Caki2 (cell line): Measurements from ENCODE around the gene DNAJC4. TPM values are rescaled to one million over a fixed set of nuclear protein-coding genes. Genes with fewer than 3 reads are reported as not detected.
"Not testable (repeated sequence)": the region's sequence is repeated elsewhere in the genome, so short reads cannot be mapped to it uniquely, and the experiment has no call there.

Experiments used
- DNase-seq: peaks from one replicate; pipeline ENCODE4 v3.0.0-alpha.2; 2015; ENCODE audit warnings: low read depth
- in situ Hi-C: cut with HindIII; loops from 2 replicates; pipeline ENCODE4 v1.10.0; 2016; ENCODE audit warnings: low sequenced_read_pairs, low pct_unique_long_range_greater_than_20kb, mixed read lengths
- total RNA-seq: library from RNA; depleted of rRNA; stranded (reverse); fragments of >200 nt; shearing (Covaris generic); gene quantifications from 2 replicates; pipeline ENCODE4 v1.2.3, GENCODE V29; 2014; ENCODE audit warnings: low replicate concordance

DNAJC4 gene
- total RNA-seq, 1 experiment from 2014 or later = 30.3 TPM

GRCh38 chr11:64239662-64240434, 9.5 kb downstream of the DNAJC4 start:
- in situ Hi-C loops = no loop called here
- DNase-seq = no peak

- DNase-seq = peak; percentile 93
- in situ Hi-C loops = no loop called here
Measured at GRCh38 chr11:64240435-64241240, 10.3 kb downstream of the DNAJC4 start, which contains the start of gene FKBP2. FKBP2 (plus strand) TSS chr11:64241095; CDS start chr11:64242388, 1,293 bp downstream.

- peak; percentile 96 for DNase-seq
- in situ Hi-C loops = no loop called here
Measured at GRCh38 chr11:64241241-64241490, 10.8 kb downstream of the DNAJC4 start.

GRCh38 chr11:64241491-64242374, 11.4 kb downstream of the DNAJC4 start:
- DNase-seq = peak; percentile 39

GRCh38 chr11:64243236-64243854, 13.0 kb downstream of the DNAJC4 start:
- in situ Hi-C loops = no loop called here
- DNase-seq = no peak

More at GRCh38 chr11:64241491-64242374, 11.4 kb downstream of the DNAJC4 start:
- in situ Hi-C loops = no loop called here

- in situ Hi-C loops = no loop called here
- DNase-seq = no peak
Measured at GRCh38 chr11:64244107-64244506, 13.8 kb downstream of the DNAJC4 start.

- DNase-seq = no peak
Measured at GRCh38 chr11:64244966-64245365, 14.6 kb downstream of the DNAJC4 start.

GRCh38 chr11:64245401-64245796, 15.1 kb downstream of the DNAJC4 start:
- in situ Hi-C loops = no loop called here
- DNase-seq = no peak

More at GRCh38 chr11:64244966-64245365, 14.6 kb downstream of the DNAJC4 start:
- in situ Hi-C loops = no loop called here

GRCh38 chr11:64245797-64246620, 15.7 kb downstream of the DNAJC4 start:
- DNase-seq = peak; percentile 82
- in situ Hi-C loops = no loop called here

GRCh38 chr11:64246621-64246870, 16.2 kb downstream of the DNAJC4 start:
- in situ Hi-C loops, DNase-seq: not testable (repeated sequence)

GRCh38 chr11:64246871-64247728, 16.8 kb downstream of the DNAJC4 start, which contains the start of gene PPP1R14B:
PPP1R14B (minus strand) TSS chr11:64246943; CDS start chr11:64246673, 270 bp downstream.
- DNase-seq = peak; percentile 88
- in situ Hi-C loops = no loop called here

GRCh38 chr11:64247729-64248531, 17.6 kb downstream of the DNAJC4 start:
- no peak for DNase-seq
- in situ Hi-C loops = no loop called here

- DNase-seq = no peak
- in situ Hi-C loops = no loop called here
Measured at GRCh38 chr11:64248578-64248977, 18.2 kb downstream of the DNAJC4 start.

- DNase-seq = no peak
- in situ Hi-C loops = no loop called here
Measured at GRCh38 chr11:64249038-64249437, 18.7 kb downstream of the DNAJC4 start.

- in situ Hi-C loops = no loop called here
- no peak for DNase-seq
Measured at GRCh38 chr11:64249563-64250414, 19.4 kb downstream of the DNAJC4 start.
